K562 (cell line): ENCODE data around the gene NOSIP. TPM values are rescaled to one million over a fixed set of nuclear protein-coding genes. Genes with fewer than 3 reads are reported as not detected.

Experiments used
- ATAC-seq: fragments of 200-7000 bp; cut with Tn5 transposase; 3 replicates; pipeline ENCODE4 v1.9.1; 2020; ENCODE audit warnings: moderate library complexity
- BruUV-seq: library from RNA; stranded (reverse); fragments of 400-500 nt; replicated peaks from 2 replicates; lab custom pipeline; 2021; lab: Mats Ljungman, UMichigan
- CTCF ChIA-PET: fragments of 300-600 bp; formaldehyde crosslinking; extraction: SDS; loops from one replicate; lab custom pipeline; 2021; ENCODE audit warnings: low intra/inter-chr PET ratio; lab: Yijun Ruan, JAX
- POLR2A ChIA-PET: fragments of 300-600, 350-650 bp; sonication (Branson Sonifier 250); formaldehyde crosslinking; extraction: SDS; loops from one replicate; lab custom pipeline; 2021; ENCODE audit warnings: antibody characterized with exemption, inconsistent platforms; lab: Yijun Ruan, JAX
- DNase-seq, 4 experiments: peaks; one replicate each; pipeline versions ENCODE4 v3.0.0 to v3.0.0-alpha.2; 2011 to 2018; ENCODE audit warnings: low spot score in 3 of 4, mixed read lengths in 3 of 4; ENCODE audit errors: extremely low read depth in 1 of 4
- FAIRE-seq: peaks from 2 replicates; lab custom pipeline; 2011; peaks lifted over from hg19 to GRCh38; lab: Jason Lieb, UNC
- H2AFZ ChIP-seq: 2 replicates; pipeline ENCODE4 v1.6.0; 2011; ENCODE audit warnings: low read depth, low read length, control low read depth, inconsistent platforms
- H3K27ac ChIP-seq: fragments of 200-600 bp; 3 replicates; pipeline ENCODE4 v1.8.0; 2011; ENCODE audit warnings: low read depth, mild to moderate bottlenecking, control low read depth, inconsistent platforms, low read length, moderate library complexity, mixed read lengths; ENCODE audit errors: extremely low read depth
- H3K27me3 ChIP-seq, 2 experiments: fragments of 300-600 bp in 1 of 2; 2 replicates in 1 of 2; 3 replicates in 1 of 2; pipeline versions ENCODE4 v1.6.0 to v1.8.0; 2011; ENCODE audit warnings: inconsistent platforms in 2 of 2, low read length in 2 of 2, mild to moderate bottlenecking in 1 of 2, mixed read lengths in 1 of 2, moderate library complexity in 1 of 2; ENCODE audit not compliant: control insufficient read depth in 2 of 2, insufficient read depth in 2 of 2
- H3K36me3 ChIP-seq: fragments of 300-600 bp; 3 replicates; pipeline ENCODE4 v1.8.0; 2011; ENCODE audit warnings: mild to moderate bottlenecking, low read length, inconsistent platforms; ENCODE audit not compliant: control insufficient read depth, insufficient read depth
- H3K4me1 ChIP-seq, 2 experiments: fragments of 200-600 bp in 1 of 2; replicated peaks in 1 of 2; 2 replicates in 1 of 2; 3 replicates in 1 of 2; pipeline versions ENCODE4 v1.5.1 to v1.8.0; 2011; ENCODE audit warnings: inconsistent platforms in 2 of 2, low read length in 2 of 2, mild to moderate bottlenecking in 1 of 2, mixed read lengths in 1 of 2, moderate library complexity in 1 of 2; ENCODE audit not compliant: control insufficient read depth in 2 of 2, insufficient read depth in 2 of 2
- H3K4me2 ChIP-seq: 2 replicates; pipeline ENCODE4 v1.6.1; 2011; ENCODE audit warnings: low read length, control low read depth, inconsistent platforms, mixed read lengths; ENCODE audit not compliant: insufficient read depth
- H3K4me3 ChIP-seq: fragments of 200-600 bp; sonication (generic), shearing (Covaris generic); 2 replicates; pipeline ENCODE4 v1.5.1; 2016; ENCODE audit warnings: control low read depth, inconsistent platforms
- H3K79me2 ChIP-seq: fragments of 200-600 bp; 3 replicates; pipeline ENCODE4 v1.8.0; 2011; ENCODE audit warnings: low read length, inconsistent platforms; ENCODE audit not compliant: control insufficient read depth, insufficient read depth
- H3K9ac ChIP-seq, 2 experiments: 2 replicates each; pipeline versions ENCODE4 v1.6.0 to v1.6.1; 2011; ENCODE audit warnings: low read depth in 2 of 2, low read length in 2 of 2, control low read depth in 1 of 2, inconsistent platforms in 1 of 2, mild to moderate bottlenecking in 1 of 2, mixed read lengths in 1 of 2; ENCODE audit not compliant: insufficient read depth in 1 of 2
- H3K9me1 ChIP-seq: one replicate; pipeline ENCODE4 v1.6.0; 2011; ENCODE audit warnings: inconsistent platforms, mild to moderate bottlenecking, low read length, moderate library complexity; ENCODE audit not compliant: control insufficient read depth, insufficient read depth
- H3K9me3 ChIP-seq: replicated peaks from 2 replicates; pipeline ENCODE4 v1.5.1; 2011; ENCODE audit warnings: low read depth, low read length, inconsistent platforms; ENCODE audit not compliant: control insufficient read depth, insufficient read depth
- H4K20me1 ChIP-seq: replicated peaks from 2 replicates; pipeline ENCODE4 v1.6.1; 2011; ENCODE audit warnings: low read length, inconsistent platforms, mixed read lengths; ENCODE audit not compliant: control insufficient read depth, insufficient read depth
- CBX3 ChIP-seq, 2 experiments: IDR thresholded peaks; 1 replicate in 1 of 2; 2 replicates in 1 of 2; pipeline ENCODE4 v1.6.1; 2012; ENCODE audit warnings: inconsistent platforms in 2 of 2, low read length in 2 of 2, borderline replicate concordance in 1 of 2, control low read depth in 1 of 2
- CCNT2 ChIP-seq: IDR thresholded peaks from 2 replicates; pipeline ENCODE4 v1.6.1; 2011; ENCODE audit warnings: borderline replicate concordance, low read depth, mild to moderate bottlenecking, moderate library complexity, mixed read lengths, low read length; ENCODE audit not compliant: insufficient read length; ENCODE audit errors: extremely low read depth
- E2F6 ChIP-seq, 2 experiments: IDR thresholded peaks; 2 replicates each; pipeline ENCODE4 v1.6.1; 2011; ENCODE audit warnings: borderline replicate concordance in 1 of 2, control low read depth in 1 of 2, low read depth in 1 of 2, low read length in 1 of 2, mild to moderate bottlenecking in 1 of 2, mixed read lengths in 1 of 2, moderate library complexity in 1 of 2; ENCODE audit not compliant: insufficient read depth in 1 of 2, insufficient read length in 1 of 2, poor library complexity in 1 of 2, severe bottlenecking in 1 of 2; ENCODE audit errors: extremely low read depth in 1 of 2
- EP400 ChIP-seq: fragments of 450-650 bp; IDR thresholded peaks from 2 replicates; pipeline ENCODE4 v1.6.1; 2017; ENCODE audit warnings: antibody characterized with exemption, mild to moderate bottlenecking, moderate library complexity
- NR2C2 ChIP-seq, 2 experiments: fragments of 200-800 bp in 1 of 2; sonication (Bioruptor generic) in 1 of 2; sonication (generic) in 1 of 2; formaldehyde crosslinking in 1 of 2; IDR thresholded peaks; 2 replicates each; pipeline versions ENCODE4 v1.6.1 to v1.8.0; 2016 to 2022; ENCODE audit warnings: mild to moderate bottlenecking in 1 of 2, missing compliant biosample characterization in 1 of 2, missing genetic modification characterization in 1 of 2, missing genetic modification reagents in 1 of 2
- PCBP1 ChIP-seq: fragments of 200-400 bp; formaldehyde crosslinking; IDR thresholded peaks from 2 replicates; pipeline ENCODE4 v1.6.1; 2018; ENCODE audit warnings: mild to moderate bottlenecking, low read depth, low read length; ENCODE audit not compliant: poor library complexity, severe bottlenecking
- POLR3G ChIP-seq: IDR thresholded peaks from 2 replicates; pipeline ENCODE4 v1.6.1; 2011; ENCODE audit not compliant: insufficient read length, insufficient replicate concordance; ENCODE audit errors: extremely low read depth
- SLC30A9 ChIP-seq: fragments of 250-450 bp; sonication (Bioruptor Pico); IDR thresholded peaks from 2 replicates; pipeline ENCODE4 v1.8.0; 2022; ENCODE audit warnings: mild to moderate bottlenecking, moderate library complexity
- TEAD1 ChIP-seq, 2 experiments: fragments of 450-650 bp in 1 of 2; sonication (generic) in 1 of 2; formaldehyde crosslinking; IDR thresholded peaks; 2 replicates each; pipeline versions ENCODE4 v1.4.0 to v1.8.0; 2020 to 2022; ENCODE audit warnings: mild to moderate bottlenecking in 2 of 2, missing genetic modification reagents in 1 of 2
- TFAM ChIP-seq: fragments of 250-450 bp; sonication (Bioruptor Pico); conservative IDR thresholded peaks from 2 replicates; pipeline ENCODE4 v1.5.0; 2021; ENCODE audit warnings: mild to moderate bottlenecking, moderate library complexity
- WHSC1 ChIP-seq: IDR thresholded peaks from one replicate; pipeline ENCODE4 v1.6.1; 2012; ENCODE audit warnings: low read length, control low read depth, inconsistent platforms
- ZFP91 ChIP-seq: sonication (generic); formaldehyde crosslinking; IDR thresholded peaks from 2 replicates; pipeline ENCODE4 v1.8.0; 2022; ENCODE audit warnings: mild to moderate bottlenecking, missing genetic modification reagents
- ZKSCAN1 ChIP-seq: fragments of 150-350 bp; IDR thresholded peaks from 2 replicates; pipeline ENCODE4 v1.6.1; 2016; ENCODE audit warnings: low read depth, low read length
- ZNF12 ChIP-seq: sonication (generic); formaldehyde crosslinking; IDR thresholded peaks from 2 replicates; pipeline ENCODE4 v1.4.0; 2020; ENCODE audit warnings: mild to moderate bottlenecking, missing genetic modification reagents
- ZNF282 ChIP-seq: sonication (generic); formaldehyde crosslinking; IDR thresholded peaks from 2 replicates; pipeline ENCODE4 v1.8.1; 2023; ENCODE audit warnings: missing genetic modification reagents
- ZNF644 ChIP-seq: fragments of 200-800 bp; sonication (Bioruptor generic); IDR thresholded peaks from 2 replicates; pipeline ENCODE4 v1.6.1; 2016; ENCODE audit warnings: low read depth, missing genetic modification characterization, missing compliant biosample characterization
- ZNF717 ChIP-seq: fragments of 250-450 bp; sonication (Bioruptor Pico); IDR thresholded peaks from 2 replicates; pipeline ENCODE4 v1.5.0; 2021
- ZNF76 ChIP-seq: fragments of 250-450 bp; sonication (Bioruptor Pico); IDR thresholded peaks from 2 replicates; pipeline ENCODE4 v1.4.0; 2020; ENCODE audit warnings: mild to moderate bottlenecking, moderate library complexity, borderline replicate concordance
- WGBS: fragments of 100-300 bp; shearing (Covaris generic); methylation state at CpG from one replicate; pipeline ENCODE4 v1.1.6; 2016; ENCODE audit warnings: low coverage, mixed read lengths; ENCODE audit not compliant: insufficient coverage; ENCODE audit errors: missing lambda C conversion rate; 5-methylcytosine and 5-hydroxymethylcytosine counted together
- in situ Hi-C: fragments of 300-500 bp; cut with MboI; formaldehyde crosslinking; loops from 4 replicates; pipeline ENCODE4 v1.15.0; 2018; ENCODE audit warnings: inconsistent platforms, mixed read lengths
- intact Hi-C: fragments of 100-400 bp; cut with micrococcal nuclease; formaldehyde crosslinking; loops from 2 replicates; pipeline ENCODE4 v1.14.2; 2022
- polyA plus RNA-seq, 8 experiments: library from polyadenylated mRNA; depleted of rRNA in 4 of 8; stranded (reverse) in 5 of 8; unstranded in 3 of 8; fragments of >200 nt; fragmentation: Nextera tagmentation in 2 of 8; fragmentation: Illumina TruSeq in 1 of 8; extraction: Ambion mirVana in 2 of 8; extraction: Trizol in 1 of 8; gene quantifications; 2 replicates each; pipeline versions ENCODE4 v1.2.1 to v1.2.3, GENCODE V29; 2011 to 2014; ENCODE audit warnings: inconsistent platforms in 1 of 8, missing spikeins in 1 of 8
- total RNA-seq, 7 experiments: library from RNA; depleted of rRNA in 6 of 7; stranded (reverse); fragments of >200 nt in 6 of 7; fragmentation: Illumina TruSeq in 2 of 7; extraction: Trizol in 2 of 7; gene quantifications; 2 replicates each; pipeline versions ENCODE4 v1.2.1 to v1.2.3, GENCODE V29; 2011 to 2021; ENCODE audit warnings: low replicate concordance in 1 of 7

Gene NOSIP
- total and polyA plus RNA-seq, 9 of the 15 experiments (the other 6 are each of a cell fraction or from before 2014, with no cell fraction given), result 14.4 to 153 (median 79.9) TPM

- TF ChIP-seq ZNF644 (no peak), PCBP1 (no peak), E2F6 (IDR thresholded peaks at IDR 0.05; ENCODE audit: borderline replicate concordance in 1 of 2, extremely low read depth in 1 of 2, insufficient read depth in 1 of 2, insufficient read length in 1 of 2, low read depth in 1 of 2, low read length in 1 of 2, poor library complexity in 1 of 2, severe bottlenecking in 1 of 2) (no peak), TFAM (CRISPR knock-in tag) (no peak), CCNT2 (no peak)
Observed at GRCh38 chr19:49559443-49559842, 20.9 kb downstream of the NOSIP start (continued).

GRCh38 chr19:49558591-49558990 lies 21.8 kb downstream of the NOSIP start:
- no TSS peak for BruUV-seq
- H3K4me3 ChIP-seq, result no peak overlapping the region
- no peak for ATAC-seq
- TF ChIP-seq WHSC1 (no peak), ZFP91 (CRISPR knock-in tag) (no peak), SLC30A9 (no peak), ZNF717 (CRISPR knock-in tag) (no peak), ZNF12 (CRISPR knock-in tag) (no peak), NR2C2 (CRISPR knock-in tag; IDR thresholded peaks at IDR 0.05) (no peak), NR2C2 (tag; IDR thresholded peaks at IDR 0.05) (no peak), EP400 (no peak), TEAD1 (CRISPR knock-in tag; IDR thresholded peaks at IDR 0.05) (no peak), ZNF282 (CRISPR knock-in tag) (no peak), CBX3 (IDR thresholded peaks at IDR 0.05; ENCODE audit: borderline replicate concordance in 1 of 2, low read length in 2 of 2) (no peak), ZNF76 (CRISPR knock-in tag) (no peak), POLR3G (no peak), ZKSCAN1 (no peak)

More at GRCh38 chr19:49558591-49558990, 21.8 kb downstream of the NOSIP start:
- Histone ChIP-seq H3K79me2 (peaks cover 17% of the 10 kb centered on the region), H3K27ac (no peak overlapping the region), H2AFZ (no peak overlapping the region), H3K9ac (no peak overlapping the region; a peak in 1 of 4 replicates), H4K20me1 (no peaks in the 10 kb centered on the region; the same call in 1 of the 2 replicates), H3K4me2 (no peak overlapping the region), H3K36me3 (peaks cover 70% of the 10 kb centered on the region), H3K9me3 (no peaks in the 10 kb centered on the region), H3K27me3 (no peaks in the 10 kb centered on the region), H3K4me1 (peaks cover 12 to 39% of the 10 kb centered on the region in 2 experiments), H3K9me1 (no peaks in the 10 kb centered on the region)
- ChIA-PET CTCF (interaction anchor here (1.0 kb wide), 1 partner anchor 52 kb away, joined by 3 read pairs; no protein-coding TSS in a partner anchor), POLR2A (interaction anchor here (0.6 to 1.6 kb wide), 8 partner anchors 10 to 832 kb away, joined by 3 to 4 read pairs (median 3); no protein-coding TSS in a partner anchor)
- no peak for DNase-seq
- in situ Hi-C loops (no loop called here), intact Hi-C loops (no loop called here)
- 82% methylated on average over 5 of the region's 7 CpGs for WGBS
- no peak for FAIRE-seq
